Measurements from ENCODE around the gene ATP10B. TPM values are rescaled to one million over a fixed set of nuclear protein-coding genes. Genes with fewer than 3 reads are reported as not detected.

ATP10B gene
- total RNA-seq, 1 donor = not detected

- H3K4me3 ChIP-seq (ENCODE audit: low read depth, low read length) = no peak overlapping the region
- TF ChIP-seq CTCF (IDR thresholded peaks at IDR 0.05; ENCODE audit: insufficient read depth, low read length) = no peak
- DNase-seq (ENCODE audit: low read depth) = peak; percentile 6
Observed at GRCh38 chr5:160837749-160838593, 14.0 kb downstream of the ATP10B start.

GRCh38 chr5:160837211-160837610 lies 14.8 kb downstream of the ATP10B start:
- TF ChIP-seq CTCF (IDR thresholded peaks at IDR 0.05; ENCODE audit: insufficient read depth, low read length) = no peak
- H3K4me3 ChIP-seq (ENCODE audit: low read depth, low read length) = no peak overlapping the region
- no peak for DNase-seq (ENCODE audit: low read depth)

DNA sequence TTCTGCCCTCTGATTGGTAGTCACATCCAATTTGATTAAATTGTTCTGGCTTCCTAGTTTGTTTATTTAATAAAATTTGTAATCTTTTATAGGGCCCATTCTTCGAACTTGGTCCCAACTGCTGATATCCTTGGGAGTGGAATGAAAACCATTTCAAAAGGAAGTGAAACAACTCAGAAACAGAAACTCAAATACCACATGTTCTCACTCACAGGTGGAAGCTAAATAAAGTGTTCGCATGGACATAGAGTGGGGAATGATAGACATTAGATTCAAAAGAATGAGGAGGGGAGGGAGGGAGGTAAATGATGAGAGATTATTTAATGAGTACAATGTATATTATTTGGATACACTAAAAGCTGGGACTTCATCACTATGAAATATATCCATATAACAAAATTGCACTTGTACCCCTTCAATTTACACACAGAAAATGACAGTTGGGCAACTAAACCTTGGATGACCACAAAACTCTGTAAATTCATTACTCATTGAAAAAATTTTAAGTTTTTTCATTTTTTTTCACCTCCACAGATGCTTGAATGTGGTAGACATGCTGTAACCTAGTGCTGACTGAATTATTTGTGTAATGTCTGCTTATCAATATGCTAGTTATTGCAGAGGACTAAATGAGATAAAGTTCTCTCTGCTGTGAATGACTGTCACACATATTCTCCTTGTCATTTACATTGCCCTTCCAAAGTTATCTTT lies 16.0 kb downstream of the ATP10B start:
- TF ChIP-seq CTCF (IDR thresholded peaks at IDR 0.05; ENCODE audit: insufficient read depth, low read length) = no peak

DNA sequence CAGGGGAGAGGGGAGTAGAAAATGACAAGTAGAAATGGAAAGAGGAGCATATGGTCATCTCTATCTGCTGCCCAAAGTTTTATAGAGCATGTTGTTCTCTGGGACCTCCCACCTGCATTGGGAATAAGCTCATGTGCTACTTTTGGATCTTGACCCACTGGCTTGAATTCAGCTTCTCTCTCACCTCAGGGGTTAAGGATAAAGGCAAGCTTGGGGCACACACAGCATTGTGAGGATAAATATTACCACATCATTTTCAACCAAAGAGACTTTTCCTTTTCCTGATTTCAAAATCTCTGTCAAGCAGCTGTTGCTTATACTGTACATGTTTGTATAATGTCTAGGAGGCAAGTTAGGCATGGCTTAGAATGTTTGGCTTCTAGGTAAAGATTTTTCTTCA lies 16.6 kb downstream of the ATP10B start:
- no peak overlapping the region for H3K4me3 ChIP-seq (ENCODE audit: low read depth, low read length)
- TF ChIP-seq CTCF (IDR thresholded peaks at IDR 0.05; ENCODE audit: insufficient read depth, low read length) = no peak
- no peak for DNase-seq (ENCODE audit: low read depth)

More for the DNA sequence above, 16.0 kb downstream of the ATP10B start:
- DNase-seq (ENCODE audit: low read depth) = no peak
- H3K4me3 ChIP-seq (ENCODE audit: low read depth, low read length) = no peak overlapping the region

- no peak overlapping the region for H3K4me3 ChIP-seq (ENCODE audit: low read depth, low read length)
- TF ChIP-seq CTCF (IDR thresholded peaks at IDR 0.05; ENCODE audit: insufficient read depth, low read length) = no peak
- DNase-seq (ENCODE audit: low read depth) = no peak
Observed at GRCh38 chr5:160833806-160834205, 18.2 kb downstream of the ATP10B start.

DNA sequence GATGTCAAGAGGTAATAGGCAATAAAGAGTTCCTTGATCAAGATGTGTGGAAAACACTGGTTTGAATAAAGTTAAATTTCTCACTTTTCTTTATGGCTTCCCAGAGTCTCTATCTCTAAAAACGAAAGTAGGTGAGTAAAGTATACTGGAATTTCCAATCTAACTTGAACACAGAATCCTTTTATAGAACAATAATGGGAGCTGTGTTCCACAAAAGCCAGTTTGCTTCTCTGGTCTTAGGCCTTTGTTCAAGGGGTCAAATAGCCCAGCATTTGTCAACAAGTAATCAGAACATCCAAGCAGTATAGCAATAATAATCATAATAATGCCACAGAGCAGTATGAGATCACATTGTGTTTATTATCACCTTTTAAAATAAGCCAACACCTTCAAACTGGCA lies 20.2 kb downstream of the ATP10B start:
- no peak overlapping the region for H3K4me3 ChIP-seq (ENCODE audit: low read depth, low read length)
- TF ChIP-seq CTCF (IDR thresholded peaks at IDR 0.05; ENCODE audit: insufficient read depth, low read length) = no peak
- DNase-seq (ENCODE audit: low read depth) = no peak

Measured in fibroblast of the aortic adventitia (primary cell).